Neural crest cell (in vitro differentiated cells): ENCODE results near the gene ZNF385B. TPM values are rescaled to one million over a fixed set of nuclear protein-coding genes. Genes with fewer than 3 reads are reported as not detected.
A peak's percentile ranks its signal among the peaks of the same experiment; 100 is the strongest.
"Not testable (repeated sequence)": the region's sequence is repeated elsewhere in the genome, so short reads cannot be mapped to it uniquely, and the experiment has no call there.

Experiments used
- DNase-seq: peaks from one replicate; pipeline ENCODE4 v3.0.0; 2021; ENCODE audit warnings: low read depth, mixed read lengths, low spot score
- H3K27ac Mint-ChIP-seq: one replicate; pipeline ENCODE4 v1.8.0; 2021; ENCODE audit warnings: mild to moderate bottlenecking, mixed read lengths; ENCODE audit not compliant: unreplicated experiment
- H3K27me3 Mint-ChIP-seq: 2 replicates; pipeline ENCODE4 v1.8.0; 2021; ENCODE audit warnings: low read depth, mild to moderate bottlenecking, mixed read lengths
- H3K36me3 Mint-ChIP-seq: 2 replicates; pipeline ENCODE4 v1.8.0; 2021; ENCODE audit warnings: low read depth, mild to moderate bottlenecking, mixed read lengths
- H3K4me1 Mint-ChIP-seq: 2 replicates; pipeline ENCODE4 v1.8.0; 2021; ENCODE audit warnings: mixed read lengths
- H3K4me3 Mint-ChIP-seq: one replicate; pipeline ENCODE4 v1.8.0; 2021; ENCODE audit warnings: mild to moderate bottlenecking, mixed read lengths
- H3K9me3 Mint-ChIP-seq: 2 replicates; pipeline ENCODE4 v1.8.0; 2021; ENCODE audit warnings: mixed read lengths
- total RNA-seq: library from RNA; stranded (reverse); gene quantifications from 2 replicates; pipeline ENCODE4 v1.2.1, GENCODE V29; 2021
- TF ChIP-seq, protein P1 (sequence below): fragments of 200-600 bp; sonication (generic); conservative IDR thresholded peaks from 2 replicates; pipeline ENCODE4 v1.5.0; 2021; ENCODE audit warnings: antibody characterized with exemption, mild to moderate bottlenecking

ZNF385B gene
- total RNA-seq, 1 donor from 2014 or later, result 2.1 TPM

DNA sequence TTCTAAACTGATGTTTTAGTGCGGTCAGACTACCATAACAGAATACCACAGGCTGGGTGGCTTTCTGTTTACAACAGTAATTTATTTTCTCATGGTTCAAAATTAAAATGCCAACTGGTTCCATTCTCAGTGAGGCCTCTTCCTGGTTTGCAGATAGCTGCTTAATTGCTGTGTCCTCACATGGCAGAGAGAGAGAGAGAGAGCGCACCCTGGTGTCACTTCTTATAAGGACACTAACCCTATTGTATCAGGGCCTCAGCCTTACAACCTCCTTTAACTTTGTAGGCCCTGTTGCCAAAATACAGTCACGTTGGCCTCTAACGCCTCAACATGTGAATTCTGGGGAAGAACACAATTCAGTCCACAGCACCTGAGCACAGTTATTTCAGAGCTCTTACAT is 37.5 kb upstream of the ZNF385B start:
- Mint-ChIP-seq H3K4me3 (no peak overlapping the region), H3K4me1 (no peaks in the 10 kb centered on the region), H3K27ac (no peak overlapping the region), H3K36me3 (peaks cover 2% of the 10 kb centered on the region), H3K9me3 (peaks cover 8% of the 10 kb centered on the region), H3K27me3 (no peaks in the 10 kb centered on the region)
- DNase-seq, result peak; percentile 30
- TF ChIP-seq, protein P1, sequence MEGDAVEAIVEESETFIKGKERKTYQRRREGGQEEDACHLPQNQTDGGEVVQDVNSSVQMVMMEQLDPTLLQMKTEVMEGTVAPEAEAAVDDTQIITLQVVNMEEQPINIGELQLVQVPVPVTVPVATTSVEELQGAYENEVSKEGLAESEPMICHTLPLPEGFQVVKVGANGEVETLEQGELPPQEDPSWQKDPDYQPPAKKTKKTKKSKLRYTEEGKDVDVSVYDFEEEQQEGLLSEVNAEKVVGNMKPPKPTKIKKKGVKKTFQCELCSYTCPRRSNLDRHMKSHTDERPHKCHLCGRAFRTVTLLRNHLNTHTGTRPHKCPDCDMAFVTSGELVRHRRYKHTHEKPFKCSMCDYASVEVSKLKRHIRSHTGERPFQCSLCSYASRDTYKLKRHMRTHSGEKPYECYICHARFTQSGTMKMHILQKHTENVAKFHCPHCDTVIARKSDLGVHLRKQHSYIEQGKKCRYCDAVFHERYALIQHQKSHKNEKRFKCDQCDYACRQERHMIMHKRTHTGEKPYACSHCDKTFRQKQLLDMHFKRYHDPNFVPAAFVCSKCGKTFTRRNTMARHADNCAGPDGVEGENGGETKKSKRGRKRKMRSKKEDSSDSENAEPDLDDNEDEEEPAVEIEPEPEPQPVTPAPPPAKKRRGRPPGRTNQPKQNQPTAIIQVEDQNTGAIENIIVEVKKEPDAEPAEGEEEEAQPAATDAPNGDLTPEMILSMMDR, result peak; percentile 51

DNA sequence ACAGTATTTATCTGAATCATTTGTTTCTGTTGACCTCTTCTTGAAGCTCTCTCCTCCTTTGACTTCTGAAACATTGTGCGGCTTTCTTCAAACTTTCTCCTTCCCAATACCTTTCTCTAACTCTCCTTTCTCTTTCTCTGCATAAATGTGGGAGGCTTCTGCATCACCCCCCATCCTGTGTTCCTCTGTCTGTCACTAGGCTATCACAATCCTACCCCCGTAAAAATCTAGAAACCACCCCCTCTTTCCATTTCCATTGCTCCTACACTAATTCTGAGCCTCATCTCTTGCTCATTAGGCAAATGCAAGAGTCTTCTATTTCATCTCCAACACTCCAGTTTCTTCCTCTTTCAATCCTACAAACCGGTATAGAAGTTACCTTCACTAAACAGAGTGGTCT is 32.2 kb upstream of the ZNF385B start:
- Mint-ChIP-seq H3K4me3 (no peak overlapping the region), H3K27ac (no peak overlapping the region), H3K36me3 (peaks cover 3% of the 10 kb centered on the region), H3K9me3 (peaks cover 11% of the 10 kb centered on the region), H3K27me3 (no peaks in the 10 kb centered on the region), H3K4me1 (no peaks in the 10 kb centered on the region)
- DNase-seq, result no peak
- TF ChIP-seq, protein P1, result no peak

DNA sequence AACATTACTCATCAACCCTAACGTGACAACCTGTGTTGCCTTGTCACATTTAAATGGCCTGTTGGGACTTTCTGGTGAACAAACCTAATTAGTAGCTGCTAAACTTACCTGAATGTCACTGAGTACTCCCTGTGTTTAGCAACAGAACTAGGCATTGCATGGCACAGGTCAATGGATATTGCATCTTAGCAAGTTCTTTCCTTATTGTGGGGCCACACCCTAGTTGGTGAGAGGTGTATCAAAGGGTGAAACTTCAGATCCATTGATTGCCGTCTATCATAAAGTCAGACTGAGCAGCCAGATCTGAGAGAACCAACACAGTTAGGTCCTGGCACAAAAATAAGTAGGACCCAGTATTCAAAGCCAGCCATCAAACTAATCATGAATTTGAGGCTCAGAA is 29.8 kb upstream of the ZNF385B start:
- Mint-ChIP-seq H3K27ac (no peak overlapping the region), H3K36me3 (peaks cover 3% of the 10 kb centered on the region)
- TF ChIP-seq, protein P1, result no peak

DNA sequence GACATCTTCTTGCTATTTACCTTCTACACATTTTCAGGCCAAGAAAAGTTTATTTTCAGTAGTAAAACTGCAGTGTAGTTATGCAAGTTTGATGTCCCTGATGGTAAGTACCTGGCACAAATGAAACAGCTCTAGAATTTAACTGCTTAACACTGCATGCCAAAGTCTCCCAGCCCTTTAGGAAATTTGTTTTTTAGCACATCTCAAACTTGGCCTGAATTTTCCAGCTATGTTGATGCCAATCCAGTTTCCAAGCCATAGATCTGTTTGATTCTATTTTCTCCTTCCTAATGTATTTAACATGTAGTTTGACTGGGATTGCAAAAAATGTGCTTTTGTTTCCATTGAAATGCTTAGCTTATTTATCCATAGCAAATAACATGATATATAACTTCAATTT is 29.3 kb upstream of the ZNF385B start:
- Mint-ChIP-seq H3K27ac (no peak overlapping the region), H3K4me3 (no peak overlapping the region), H3K27me3 (no peaks in the 10 kb centered on the region), H3K9me3 (peaks cover 15% of the 10 kb centered on the region), H3K36me3 (peaks cover 3% of the 10 kb centered on the region), H3K4me1 (no peaks in the 10 kb centered on the region)
- TF ChIP-seq, protein P1, result no peak
- no peak for DNase-seq

More for the DNA sequence above, 29.8 kb upstream of the ZNF385B start:
- Mint-ChIP-seq H3K4me3 (no peak overlapping the region), H3K9me3 (peaks cover 15% of the 10 kb centered on the region), H3K4me1 (no peaks in the 10 kb centered on the region), H3K27me3 (no peaks in the 10 kb centered on the region)
- no peak for DNase-seq

DNA sequence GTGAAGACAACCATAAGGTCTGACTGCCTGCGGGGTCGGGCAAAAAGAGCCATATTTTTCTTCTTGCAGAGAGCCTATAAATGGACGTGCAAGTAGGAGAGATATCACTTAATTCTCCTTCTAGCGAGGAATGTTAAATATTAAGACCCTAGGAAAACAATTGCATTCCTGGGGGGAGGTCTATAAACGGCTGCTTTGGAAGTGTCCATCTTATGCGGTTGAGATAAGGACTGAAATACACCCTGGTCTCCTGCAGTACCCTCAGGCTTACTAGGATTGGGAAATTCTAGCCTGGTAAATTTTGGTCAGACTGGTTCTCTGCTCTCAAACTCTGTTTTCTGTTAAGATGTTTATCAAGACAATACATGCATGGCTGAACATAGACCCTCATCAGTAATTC is 27.2 kb upstream of the ZNF385B start:
- H3K27ac Mint-ChIP-seq, H3K4me3 Mint-ChIP-seq, H3K36me3 Mint-ChIP-seq, DNase-seq, H3K4me1 Mint-ChIP-seq, H3K27me3 Mint-ChIP-seq: not testable (repeated sequence)
- H3K9me3 Mint-ChIP-seq, result peaks cover 15% of the 10 kb centered on the region

DNA sequence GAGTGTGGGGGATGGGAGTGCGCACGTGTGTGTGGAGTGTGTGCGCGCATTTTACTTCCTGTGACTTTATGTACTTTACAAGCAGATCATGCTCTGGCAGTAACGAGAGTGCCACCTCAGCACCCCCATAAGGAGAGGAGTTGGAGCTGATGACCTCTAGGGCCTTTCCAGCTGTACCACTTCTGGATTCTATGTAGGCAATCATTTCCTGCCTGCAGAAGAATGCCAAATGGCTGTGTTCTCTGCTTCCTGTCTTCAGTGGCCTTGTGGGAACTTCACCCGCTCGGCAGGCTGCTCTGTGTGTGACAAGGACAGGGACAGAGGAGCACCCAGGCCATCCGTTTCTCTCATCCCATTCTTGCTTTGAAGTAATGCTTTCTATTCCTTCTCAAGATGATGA is 22.8 kb upstream of the ZNF385B start:
- Mint-ChIP-seq H3K36me3 (peaks cover 3% of the 10 kb centered on the region), H3K27me3 (no peaks in the 10 kb centered on the region), H3K9me3 (peaks cover 9% of the 10 kb centered on the region), H3K27ac (no peak overlapping the region), H3K4me1 (peaks cover 12% of the 10 kb centered on the region), H3K4me3 (no peak overlapping the region)
- no peak for DNase-seq
- TF ChIP-seq, protein P1, result no peak
